CD4-positive, alpha-beta T cell treated with Interleukin-15 for 1 hour (primary cell): ENCODE measurements around the gene DLL3.

Experiments
- DNase-seq: peaks from one replicate; pipeline ENCODE4 v3.0.0-alpha.2; 2020

Gene DLL3

DNA sequence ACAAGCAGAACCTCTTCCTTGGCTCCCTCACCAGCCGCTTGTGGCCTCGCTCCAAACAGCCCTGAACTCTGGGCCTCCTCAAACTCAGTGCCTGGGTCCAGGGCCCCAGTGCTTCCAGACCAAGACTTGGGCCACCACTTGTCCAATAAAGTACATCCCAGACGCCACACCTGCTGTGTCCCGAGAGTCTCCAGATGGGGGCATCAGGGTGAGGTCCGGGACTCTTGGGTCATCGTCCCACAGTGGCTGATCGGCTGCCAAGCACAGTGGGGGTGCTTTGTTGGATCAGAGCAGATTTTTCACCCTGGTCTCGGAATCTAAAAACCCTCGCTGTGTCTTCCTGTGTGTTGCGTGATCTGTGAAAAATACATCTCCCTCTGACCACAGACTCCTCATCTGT is 9.0 kb upstream of the DLL3 start:
- no peak for DNase-seq

DNA sequence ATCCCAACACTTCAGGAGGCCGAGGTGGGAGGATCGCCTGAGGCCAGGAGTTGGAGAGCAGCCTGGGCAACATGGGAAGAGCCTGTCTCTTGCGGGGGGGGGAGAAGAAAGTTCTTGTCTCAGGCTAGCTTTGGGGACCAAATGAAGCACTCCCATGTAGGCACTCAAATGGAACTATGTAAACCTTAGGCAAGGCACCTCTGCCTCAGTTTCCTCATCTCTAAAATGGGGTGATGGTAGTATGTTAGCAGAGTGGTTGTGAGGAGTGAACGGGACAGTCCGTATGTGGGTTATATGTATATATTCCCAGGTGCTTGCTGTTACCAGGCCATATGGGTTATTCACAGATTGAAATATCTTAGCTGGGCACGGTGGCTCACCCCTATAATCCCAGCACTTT is 6.5 kb upstream of the DLL3 start:
- DNase-seq, result no peak

DNA sequence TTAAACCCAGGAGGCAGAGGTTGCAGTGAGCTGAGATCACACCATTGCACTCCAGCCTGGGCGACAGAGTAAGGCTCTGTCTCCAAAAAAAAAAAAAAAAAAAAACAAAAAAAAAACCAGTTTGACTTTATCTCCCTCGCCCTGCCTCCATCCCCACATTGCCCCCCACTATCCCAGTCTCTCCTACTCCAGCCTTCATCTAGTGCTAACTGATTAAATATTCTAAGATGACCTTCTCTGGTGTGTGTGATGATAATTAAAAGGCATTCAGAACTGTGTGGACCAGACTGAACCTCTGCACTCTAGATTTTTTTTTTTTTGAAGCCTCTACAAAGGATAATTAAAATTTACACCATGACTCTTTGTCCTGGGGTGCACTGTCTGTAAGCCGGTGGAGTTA is 6.0 kb upstream of the DLL3 start:
- no peak for DNase-seq

DNA sequence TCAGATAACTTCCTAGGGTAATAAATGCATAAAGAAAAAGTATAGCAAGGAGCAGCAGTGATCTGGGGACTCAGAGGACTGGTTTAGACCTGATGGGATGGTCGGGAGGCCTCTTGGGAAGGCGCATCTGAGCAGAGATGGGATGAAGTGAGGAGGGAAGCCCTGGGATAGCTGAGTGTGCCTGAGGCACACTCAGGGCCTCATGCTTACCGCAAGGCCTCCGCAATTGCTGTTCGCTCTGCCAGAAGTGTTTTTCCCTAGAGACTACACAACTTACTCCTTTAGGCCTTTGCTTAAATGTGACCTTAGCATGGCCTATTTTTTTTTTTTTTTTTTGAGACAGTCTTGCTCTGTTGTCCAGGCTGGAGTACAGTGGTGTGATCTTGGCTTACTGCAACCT is 4.1 kb upstream of the DLL3 start:
- DNase-seq, result no peak

DNA sequence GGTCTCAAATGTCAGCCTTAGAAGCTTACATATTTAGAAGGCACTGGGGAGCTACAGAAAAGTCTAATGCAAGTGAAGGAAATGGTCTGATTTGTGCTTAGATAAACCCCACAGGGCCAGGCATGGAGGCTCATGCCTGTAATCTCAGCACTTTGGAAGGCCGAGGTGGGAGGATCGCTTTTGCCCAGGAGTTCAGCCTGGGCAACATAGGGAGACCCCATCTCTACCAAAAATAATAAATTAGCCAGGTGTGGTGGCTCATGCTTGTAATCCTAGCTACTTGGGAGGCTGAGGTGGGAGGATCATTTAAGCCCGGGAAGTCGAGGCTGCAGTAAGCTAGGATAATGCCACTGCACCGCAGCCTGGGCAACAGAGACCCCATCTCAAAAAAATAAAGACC is 2.7 kb upstream of the DLL3 start:
- no peak for DNase-seq

DNA sequence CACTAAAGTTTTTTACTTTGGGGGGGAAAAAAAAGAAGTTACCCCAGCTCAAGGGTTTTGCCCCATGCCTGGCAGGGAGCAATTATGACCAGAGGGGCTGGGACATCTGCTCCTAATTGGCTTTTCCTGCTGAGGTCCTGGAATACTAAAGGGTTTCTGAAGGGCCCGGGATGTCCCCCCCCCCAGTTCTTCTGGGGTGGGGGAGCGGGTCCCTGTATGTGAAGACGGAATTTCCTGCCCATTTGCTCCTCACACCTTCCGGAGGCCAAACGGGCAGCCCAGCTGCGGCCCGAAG is 1.1 kb upstream of the DLL3 start:
- no peak for DNase-seq

DNA sequence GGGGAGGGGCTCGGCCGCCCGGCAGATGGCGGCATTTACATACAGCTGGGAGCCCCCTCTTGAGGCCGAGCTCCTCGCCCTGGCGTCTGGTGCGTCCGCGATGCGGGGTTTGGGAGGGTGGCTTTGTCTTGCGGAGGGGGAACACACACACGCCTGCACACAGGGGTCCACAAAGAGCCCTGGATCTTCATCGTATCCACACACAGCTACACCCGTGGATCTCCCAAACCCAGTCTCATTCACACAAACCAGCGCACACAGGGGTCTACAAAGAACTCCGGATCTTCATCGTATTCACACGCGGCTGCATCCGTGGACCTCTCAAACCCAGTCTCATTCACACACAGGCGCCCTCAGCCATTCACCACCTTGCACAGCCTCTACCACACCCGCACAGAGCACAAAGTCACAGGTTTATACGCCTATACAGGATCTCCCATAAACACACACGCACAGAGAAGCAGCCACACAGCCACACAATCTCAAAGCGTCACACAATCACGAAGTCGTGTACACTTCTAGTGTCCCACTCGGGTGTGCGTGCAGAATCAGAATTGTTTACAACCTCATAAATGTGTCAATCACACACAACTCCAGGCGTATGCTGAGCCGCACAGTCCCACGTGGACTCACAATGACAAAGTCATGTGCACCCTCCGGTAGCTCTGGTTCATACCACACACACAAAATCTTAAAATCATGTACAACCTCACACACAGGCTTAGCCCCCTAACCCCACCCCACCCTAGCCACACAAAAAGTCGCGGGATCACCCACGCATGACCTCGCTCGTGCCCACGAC is 550 bp upstream of the DLL3 start:
- no peak for DNase-seq

DNA sequence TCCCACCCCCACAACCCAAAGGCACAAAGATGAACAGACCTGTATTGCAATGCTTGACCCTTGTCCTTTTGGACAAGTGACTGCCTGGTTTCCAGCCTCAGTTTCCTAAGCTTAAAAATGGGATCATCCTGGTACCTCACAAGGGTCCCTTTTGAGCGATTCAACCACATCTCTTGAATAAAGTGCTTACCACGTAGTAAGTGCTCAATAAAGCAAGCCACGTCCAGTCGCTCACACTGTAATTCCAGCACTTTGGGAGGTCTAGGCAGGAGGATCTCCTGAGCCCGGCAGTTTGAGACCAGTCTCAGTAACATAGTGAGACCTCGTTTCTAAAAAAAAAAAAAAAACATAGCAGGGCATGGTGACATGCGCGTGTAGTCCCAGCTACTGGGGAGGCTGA is 1.2 kb downstream of the DLL3 start:
- DNase-seq, result no peak

DNA sequence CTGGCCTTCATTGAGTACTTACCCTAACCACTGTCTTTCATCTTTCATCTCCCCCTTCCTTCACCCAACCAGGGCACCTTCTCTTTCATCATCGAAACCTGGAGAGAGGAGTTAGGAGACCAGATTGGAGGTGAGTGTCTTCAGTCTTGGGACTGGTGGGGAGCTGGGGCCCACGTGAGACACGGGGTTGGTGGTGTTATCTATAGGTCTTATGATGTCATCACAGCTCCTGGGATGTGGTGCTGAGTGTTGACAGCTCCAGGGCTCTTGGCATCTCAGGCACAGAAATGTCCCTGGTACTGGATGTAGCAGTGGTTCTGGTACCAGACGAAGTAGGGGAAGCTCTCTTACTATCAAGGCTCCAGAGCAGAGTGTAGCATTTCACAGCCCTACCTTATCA is 1.8 kb downstream of the DLL3 start:
- no peak for DNase-seq

DNA sequence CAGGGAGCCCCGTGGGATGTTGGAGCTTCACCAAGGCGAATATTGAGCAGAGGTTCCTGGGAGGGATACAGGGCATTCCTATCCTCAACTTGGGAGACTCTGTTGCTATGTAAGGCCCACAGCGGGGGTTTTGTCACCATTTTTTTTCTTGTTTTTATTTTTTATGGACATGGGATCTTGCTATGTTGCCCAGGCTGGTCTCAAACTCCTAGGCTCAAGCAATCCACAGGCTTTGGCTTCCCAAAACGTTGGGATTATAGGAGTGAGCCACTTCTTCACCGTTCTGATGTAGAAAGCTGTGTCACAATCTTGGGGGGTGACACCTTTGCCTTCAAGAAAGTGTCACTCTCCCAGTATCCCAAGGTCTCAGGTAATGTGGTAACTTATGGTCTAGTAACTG is 2.6 kb downstream of the DLL3 start:
- no peak for DNase-seq

DNA sequence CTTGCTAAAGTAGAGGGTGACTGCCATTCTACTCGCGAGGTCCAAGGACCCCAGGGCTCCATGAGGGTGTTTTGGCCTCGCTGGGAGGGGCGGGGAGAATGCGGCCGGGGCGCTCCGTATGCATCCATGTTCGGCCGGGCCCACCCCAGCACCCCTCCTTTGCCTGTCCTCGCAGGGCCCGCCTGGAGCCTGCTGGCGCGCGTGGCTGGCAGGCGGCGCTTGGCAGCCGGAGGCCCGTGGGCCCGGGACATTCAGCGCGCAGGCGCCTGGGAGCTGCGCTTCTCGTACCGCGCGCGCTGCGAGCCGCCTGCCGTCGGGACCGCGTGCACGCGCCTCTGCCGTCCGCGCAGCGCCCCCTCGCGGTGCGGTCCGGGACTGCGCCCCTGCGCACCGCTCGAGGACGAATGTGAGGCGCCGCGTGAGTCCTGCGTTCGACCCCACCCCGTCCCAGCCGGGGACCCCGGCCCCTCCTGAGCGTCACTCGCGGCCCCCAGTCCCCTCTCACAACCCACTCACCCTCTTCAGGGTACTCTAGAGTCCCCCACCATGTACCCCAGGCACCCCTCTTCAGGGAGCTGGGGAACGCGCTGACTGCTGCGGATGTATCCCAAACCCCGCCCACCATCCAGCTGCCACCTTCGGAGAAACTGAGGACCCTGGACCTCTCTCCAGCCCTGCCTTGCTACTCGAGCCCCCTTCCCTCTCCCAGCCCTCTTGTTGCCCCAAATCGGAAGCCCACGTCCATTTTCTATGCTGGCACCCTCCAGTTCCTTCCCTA is 4.1 kb downstream of the DLL3 start:
- DNase-seq, result peak; percentile 79

DNA sequence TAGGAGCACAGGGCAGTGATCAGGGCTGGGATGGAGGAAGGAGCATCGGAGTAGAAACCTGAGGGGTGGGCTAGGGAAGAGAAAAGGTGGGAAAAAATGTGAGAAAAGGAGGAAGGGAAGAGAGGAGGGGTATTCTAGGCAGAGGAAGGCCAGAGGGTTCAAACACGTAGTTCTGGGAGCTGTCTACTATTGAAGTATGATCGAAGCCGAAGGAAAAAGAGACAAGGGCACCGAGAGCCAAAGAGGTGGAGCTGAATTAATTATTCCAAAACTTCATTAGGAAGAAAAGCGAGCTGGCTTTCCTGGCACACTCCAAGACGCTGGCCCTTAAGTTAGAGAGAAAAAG is 7.8 kb downstream of the DLL3 start:
- DNase-seq, result no peak

DNA sequence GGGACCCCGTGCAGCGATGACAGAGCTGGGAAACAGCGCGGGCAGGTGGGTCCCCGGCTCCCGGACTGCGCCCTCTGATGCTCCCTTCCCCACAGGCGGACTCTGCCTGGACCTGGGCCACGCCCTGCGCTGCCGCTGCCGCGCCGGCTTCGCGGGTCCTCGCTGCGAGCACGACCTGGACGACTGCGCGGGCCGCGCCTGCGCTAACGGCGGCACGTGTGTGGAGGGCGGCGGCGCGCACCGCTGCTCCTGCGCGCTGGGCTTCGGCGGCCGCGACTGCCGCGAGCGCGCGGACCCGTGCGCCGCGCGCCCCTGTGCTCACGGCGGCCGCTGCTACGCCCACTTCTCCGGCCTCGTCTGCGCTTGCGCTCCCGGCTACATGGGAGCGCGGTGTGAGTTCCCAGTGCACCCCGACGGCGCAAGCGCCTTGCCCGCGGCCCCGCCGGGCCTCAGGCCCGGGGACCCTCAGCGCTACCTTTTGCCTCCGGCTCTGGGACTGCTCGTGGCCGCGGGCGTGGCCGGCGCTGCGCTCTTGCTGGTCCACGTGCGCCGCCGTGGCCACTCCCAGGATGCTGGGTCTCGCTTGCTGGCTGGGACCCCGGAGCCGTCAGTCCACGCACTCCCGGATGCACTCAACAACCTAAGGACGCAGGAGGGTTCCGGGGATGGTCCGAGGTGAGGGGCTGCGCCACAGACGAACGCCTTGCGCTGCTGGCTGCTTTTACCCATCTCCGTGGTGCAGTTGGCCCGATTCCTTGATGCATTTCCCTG is 8.4 kb downstream of the DLL3 start:
- DNase-seq, result peak; percentile 55

DNA sequence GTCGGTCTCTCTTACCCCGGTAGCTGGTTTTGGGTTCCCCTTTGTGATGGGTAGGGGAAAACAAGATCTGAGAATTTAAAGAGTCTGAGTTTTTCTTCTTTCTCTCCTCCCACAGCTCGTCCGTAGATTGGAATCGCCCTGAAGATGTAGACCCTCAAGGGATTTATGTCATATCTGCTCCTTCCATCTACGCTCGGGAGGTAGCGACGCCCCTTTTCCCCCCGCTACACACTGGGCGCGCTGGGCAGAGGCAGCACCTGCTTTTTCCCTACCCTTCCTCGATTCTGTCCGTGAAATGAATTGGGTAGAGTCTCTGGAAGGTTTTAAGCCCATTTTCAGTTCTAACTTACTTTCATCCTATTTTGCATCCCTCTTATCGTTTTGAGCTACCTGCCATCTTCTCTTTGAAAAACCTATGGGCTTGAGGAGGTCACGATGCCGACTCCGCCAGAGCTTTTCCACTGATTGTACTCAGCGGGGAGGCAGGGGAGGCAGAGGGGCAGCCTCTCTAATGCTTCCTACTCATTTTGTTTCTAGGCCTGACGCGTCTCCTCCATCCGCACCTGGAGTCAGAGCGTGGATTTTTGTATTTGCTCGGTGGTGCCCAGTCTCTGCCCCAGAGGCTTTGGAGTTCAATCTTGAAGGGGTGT is 9.1 kb downstream of the DLL3 start:
- DNase-seq, result no peak

DNA sequence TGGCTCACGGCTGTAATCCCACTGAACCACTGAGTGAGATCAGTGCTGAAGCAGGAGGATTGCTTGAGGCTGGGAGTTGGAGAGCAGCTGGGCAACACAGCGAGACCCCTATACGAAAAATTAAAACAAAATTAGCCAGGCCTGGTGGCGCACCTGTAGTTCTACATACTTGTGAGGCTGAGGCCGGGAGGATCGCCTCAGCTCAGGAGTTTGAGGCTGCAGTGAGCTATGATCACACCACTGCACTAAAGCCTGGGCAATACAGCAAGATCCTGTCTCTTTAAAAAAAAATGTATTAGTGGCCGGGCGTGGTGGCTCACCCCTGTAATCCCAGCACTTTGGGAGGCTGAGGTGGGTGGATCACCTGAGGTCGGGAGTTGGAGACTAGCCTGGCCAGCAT is 9.9 kb downstream of the DLL3 start:
- DNase-seq, result no peak

DNA sequence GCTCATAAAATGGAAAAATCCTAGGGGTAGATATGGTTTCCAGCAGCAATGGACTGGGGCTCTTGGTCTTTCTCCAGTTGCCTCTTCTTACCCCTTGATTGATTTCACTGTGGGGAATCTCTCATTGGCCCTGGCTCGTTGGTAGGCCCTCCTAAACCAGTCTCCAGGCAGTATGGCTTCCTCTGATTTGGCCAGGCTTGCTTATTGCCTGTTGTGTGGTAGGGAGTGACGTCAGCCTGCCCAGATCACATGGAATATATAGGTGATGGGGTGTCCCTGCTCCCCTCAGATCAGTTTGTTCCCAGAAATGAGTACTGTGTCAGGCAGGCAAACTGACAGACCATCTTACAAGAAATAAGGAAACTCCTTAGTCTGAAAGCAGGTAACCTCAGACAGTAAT is 10.5 kb downstream of the DLL3 start:
- DNase-seq, result no peak

DNA sequence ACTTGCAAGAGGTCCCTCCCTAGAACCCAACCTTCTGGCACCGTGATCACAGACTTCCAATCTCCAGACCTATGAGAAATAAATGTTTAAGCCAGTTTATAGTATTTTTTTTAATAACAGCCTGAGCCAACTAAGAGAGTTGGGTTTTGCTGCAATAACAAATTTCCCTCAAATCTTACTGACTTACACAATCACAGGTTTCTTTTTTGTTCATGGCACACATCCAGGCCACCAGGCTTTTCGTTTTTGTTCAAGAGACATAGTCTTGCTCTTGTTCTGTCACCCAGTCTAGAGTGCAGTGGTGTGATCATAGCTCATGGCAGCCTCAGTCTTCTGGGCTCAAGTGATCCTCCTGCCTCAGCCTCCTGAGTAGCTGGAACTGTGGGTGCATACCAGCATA is 14.2 kb downstream of the DLL3 start:
- DNase-seq, result no peak

DNA sequence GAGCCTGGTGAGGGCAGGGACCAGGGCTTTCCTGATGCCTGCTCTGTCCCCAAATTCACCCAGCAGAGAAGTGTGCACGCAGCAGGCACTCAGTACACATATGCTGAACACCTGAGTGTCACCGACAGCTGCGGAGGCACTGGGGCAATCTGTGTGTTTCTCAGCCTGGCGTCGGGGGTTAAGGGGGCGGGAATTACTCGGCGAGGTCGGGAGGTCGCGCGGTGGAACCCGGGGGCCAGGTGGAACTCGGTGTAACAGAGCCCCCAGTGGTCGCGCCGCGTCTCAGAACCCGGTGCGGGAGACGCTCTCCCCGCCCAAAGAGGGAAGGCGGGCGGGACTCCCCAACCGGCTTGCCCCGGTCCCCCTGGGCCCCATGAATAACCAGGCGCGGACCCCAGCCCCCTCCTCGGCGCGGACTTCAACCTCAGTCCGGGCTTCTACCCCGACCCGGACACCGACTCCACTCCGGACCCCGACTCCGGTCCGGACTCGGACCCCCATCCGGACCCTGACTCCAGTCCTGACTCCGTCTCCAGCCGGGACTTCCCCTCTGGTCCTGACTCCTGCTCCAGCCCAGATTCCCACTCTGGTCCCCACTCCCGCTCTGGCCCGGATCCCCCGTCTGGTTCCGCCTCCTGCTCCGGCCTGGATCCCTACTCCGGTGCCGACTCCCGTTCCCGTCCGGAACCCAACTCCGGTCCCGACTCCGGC is 16.2 kb downstream of the DLL3 start, which contains the start of gene SELENOV:
Gene SELENOV, plus strand, starts transcription at position 300 of the 711 bp plus-strand sequence. Its CDS starts 74 bp downstream, at position 374.
- no peak for DNase-seq

DNA sequence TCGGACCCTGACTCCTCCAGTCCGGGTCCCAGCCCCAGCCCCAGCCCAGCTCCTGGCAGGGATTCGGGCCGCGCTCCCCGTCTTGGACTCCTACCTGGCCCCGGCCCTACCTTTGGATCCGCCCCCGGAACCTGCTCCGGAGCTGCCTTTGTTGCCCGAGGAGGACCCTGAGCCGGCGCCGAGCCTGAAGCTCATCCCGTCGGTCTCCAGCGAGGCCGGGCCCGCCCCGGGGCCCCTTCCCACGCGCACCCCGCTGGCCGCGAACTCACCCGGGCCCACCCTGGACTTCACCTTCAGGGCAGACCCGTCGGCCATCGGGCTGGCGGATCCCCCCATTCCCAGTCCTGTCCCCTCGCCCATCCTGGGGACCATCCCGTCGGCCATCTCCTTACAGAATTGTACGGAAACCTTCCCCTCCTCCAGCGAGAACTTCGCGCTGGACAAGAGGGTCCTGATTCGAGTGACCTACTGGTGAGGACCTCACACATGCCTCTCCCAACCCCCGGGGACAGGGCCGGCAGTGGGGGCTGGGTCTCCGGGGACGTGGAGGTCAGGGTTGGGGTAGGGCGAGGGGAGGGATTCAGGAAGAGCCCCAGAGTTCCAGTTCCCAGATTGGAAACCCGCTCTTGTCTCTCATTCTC is 16.9 kb downstream of the DLL3 start:
- DNase-seq, result no peak

DNA sequence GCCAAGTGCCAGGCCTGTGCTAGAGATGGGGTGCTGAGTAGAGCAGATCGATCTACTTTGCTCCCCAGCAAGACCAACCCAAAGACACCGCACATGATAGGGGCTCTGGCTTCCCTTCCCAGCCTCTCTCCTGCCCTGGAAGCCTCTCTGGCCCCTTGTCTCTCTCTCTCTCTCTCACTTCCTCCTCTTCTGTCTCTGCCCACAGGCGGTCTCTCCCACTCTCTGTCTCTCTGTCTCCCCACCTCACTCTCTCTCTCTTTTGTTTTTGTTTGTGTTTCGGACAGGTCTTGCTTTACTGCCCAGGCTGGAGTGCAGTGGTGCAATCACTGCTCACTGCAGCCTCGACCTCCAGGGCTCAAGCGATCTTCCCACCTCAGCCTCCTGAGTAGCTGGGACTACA is 17.5 kb downstream of the DLL3 start:
- no peak for DNase-seq

DNA sequence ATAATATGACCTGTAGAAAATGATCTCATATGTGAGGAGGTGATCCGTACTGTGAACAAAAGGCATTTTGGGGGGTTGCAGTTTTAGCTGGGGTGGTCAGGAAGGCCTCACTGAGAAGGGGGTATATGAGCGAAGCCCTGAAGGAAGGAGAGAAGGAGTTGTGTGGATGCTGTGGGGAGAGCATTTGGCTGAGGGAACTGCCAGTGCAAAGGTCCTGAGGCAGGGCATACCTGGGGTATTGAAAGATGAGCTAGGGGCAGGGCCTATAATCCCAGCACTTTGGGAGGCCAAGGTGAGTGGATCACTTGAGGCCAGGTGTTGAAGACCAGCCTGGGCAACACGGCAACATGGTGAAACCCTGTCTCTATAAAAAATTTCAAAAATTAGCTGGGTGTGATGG is 18.7 kb downstream of the DLL3 start:
- no peak for DNase-seq

DNA sequence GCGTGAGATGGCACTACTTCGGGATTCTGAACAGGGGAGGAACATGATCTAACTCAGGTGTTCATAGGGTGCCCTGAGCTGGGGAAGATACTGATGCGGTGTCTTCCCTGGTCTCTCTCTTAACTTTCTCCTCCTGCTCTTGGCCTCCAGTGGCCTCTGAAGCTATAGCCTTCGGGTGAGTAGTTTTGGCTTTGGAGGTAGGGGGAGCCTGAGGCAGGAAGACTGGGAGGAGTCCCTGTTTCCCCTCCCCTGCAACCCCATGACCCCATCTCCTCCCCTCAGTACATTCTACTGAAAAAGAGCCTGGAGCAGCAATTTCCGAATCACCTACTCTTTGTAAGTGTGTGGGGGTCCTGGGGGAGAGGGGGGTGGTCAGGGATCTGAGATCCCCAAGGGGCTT is 19.7 kb downstream of the DLL3 start:
- no peak for DNase-seq
